ENCODE results near the gene RRAS. TPM values are rescaled to one million over a fixed set of nuclear protein-coding genes. Genes with fewer than 3 reads are reported as not detected.
"Not testable (repeated sequence)": the region's sequence is repeated elsewhere in the genome, so short reads cannot be mapped to it uniquely, and the experiment has no call there.

RRAS gene
- total and polyA plus RNA-seq, 2 of the 4 experiments (the other 2 are of a cell fraction), result 50.2 to 241 TPM

DNA sequence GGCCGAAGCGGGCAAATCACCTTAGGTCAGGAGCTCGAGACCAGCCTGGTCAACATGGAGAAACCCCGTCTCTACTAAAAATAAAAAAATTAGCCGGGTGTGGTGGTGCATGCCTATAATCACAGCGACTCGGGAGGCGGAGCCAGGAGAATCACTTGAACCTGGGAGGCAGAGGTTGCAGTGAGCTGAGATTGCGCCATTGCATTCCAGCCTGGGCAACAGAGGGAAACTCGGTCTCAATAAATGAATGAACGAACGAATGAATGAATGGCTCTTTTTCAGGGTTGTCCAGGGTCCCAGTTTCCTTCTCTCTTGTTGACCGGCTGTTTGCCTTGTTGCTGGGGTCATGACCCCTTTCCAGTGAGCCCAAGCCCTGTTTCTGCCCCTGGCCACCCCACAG is 22.1 kb downstream of the RRAS start:
- H3K4me3 ChIP-seq (ENCODE audit: insufficient read depth, low read depth, low read length); H3K4ac ChIP-seq (ENCODE audit: low read depth, low read length); H2BK5ac ChIP-seq (ENCODE audit: low read depth, low read length, poor library complexity, severe bottlenecking); H2BK120ac ChIP-seq (ENCODE audit: low read depth, low read length); H3K9me3 ChIP-seq (ENCODE audit: control insufficient read depth, insufficient read depth, low read length); H3K56ac ChIP-seq (ENCODE audit: extremely low read depth, insufficient read depth, low read length); H2BK20ac ChIP-seq (ENCODE audit: low read depth, low read length); dilution Hi-C loops (cut with HindIII; ENCODE audit: low sequenced_read_pairs, unreplicated experiment); H3K27ac ChIP-seq (ENCODE audit: insufficient read depth, low read length); H2AK9ac ChIP-seq (replicated peaks; ENCODE audit: low read depth, low read length, poor library complexity); H2AK5ac ChIP-seq (ENCODE audit: low read depth, low read length); intact Hi-C loops (cut with micrococcal nuclease); H3K14ac ChIP-seq (replicated peaks; ENCODE audit: low read depth, low read length); DNase-seq; H4K5ac ChIP-seq (ENCODE audit: low read depth, low read length); H3K27me3 ChIP-seq (ENCODE audit: control insufficient read depth, insufficient read depth, low read length); in situ Hi-C loops (cut with MboI; ENCODE audit: low sequenced_read_pairs); H3K18ac ChIP-seq (ENCODE audit: low read depth, low read length); H2BK15ac ChIP-seq (ENCODE audit: low read depth, low read length); POLR2A ChIA-PET (ENCODE audit: unreplicated experiment); CTCF ChIA-PET; H4K8ac ChIP-seq (ENCODE audit: low read depth in 2 of 2, low read length in 2 of 2); H4K91ac ChIP-seq (ENCODE audit: insufficient read depth, low read depth, low read length); ATAC-seq (ENCODE audit: low read depth); H3K23ac ChIP-seq (ENCODE audit: low read depth, low read length); BruUV-seq (replicated peaks); H3K9ac ChIP-seq (ENCODE audit: low read depth, low read length); H2AFZ ChIP-seq (replicated peaks; ENCODE audit: low read length, poor library complexity); H3K4me2 ChIP-seq (ENCODE audit: low read depth, low read length): not testable (repeated sequence)
- Histone ChIP-seq H4K20me1 (ENCODE audit: insufficient read depth, low read length) (peaks cover 17% of the 10 kb centered on the region), H3K79me1 (ENCODE audit: low read depth in 1 of 2, low read length in 2 of 2) (peaks cover 26 to 74% of the 10 kb centered on the region in 2 experiments), H3K36me3 (ENCODE audit: control insufficient read depth, insufficient read depth, low read length) (peaks cover 45% of the 10 kb centered on the region), H3K9me1 (ENCODE audit: insufficient read depth, low read length) (peaks cover 10% of the 10 kb centered on the region), H3K4me1 (ENCODE audit: control insufficient read depth, insufficient read depth, low read length) (peaks cover 11% of the 10 kb centered on the region)
- 95% methylated on average over 10 of the region's 13 CpGs; no CpG with 5 or more reads in 1 of the 2 experiments for WGBS, 2 experiments (ENCODE audit: extremely low coverage in 2 of 2, insufficient read length in 1 of 2)
- TF ChIP-seq CEBPB (IDR thresholded peaks at IDR 0.05; ENCODE audit: low read depth, low read length), result 0 out of 2 replicates have a peak, but pooled peaks have one; percentile 23

All from IMR-90 (cell line).